Measurements from ENCODE around the gene GPR180.

GPR180 gene

DNA sequence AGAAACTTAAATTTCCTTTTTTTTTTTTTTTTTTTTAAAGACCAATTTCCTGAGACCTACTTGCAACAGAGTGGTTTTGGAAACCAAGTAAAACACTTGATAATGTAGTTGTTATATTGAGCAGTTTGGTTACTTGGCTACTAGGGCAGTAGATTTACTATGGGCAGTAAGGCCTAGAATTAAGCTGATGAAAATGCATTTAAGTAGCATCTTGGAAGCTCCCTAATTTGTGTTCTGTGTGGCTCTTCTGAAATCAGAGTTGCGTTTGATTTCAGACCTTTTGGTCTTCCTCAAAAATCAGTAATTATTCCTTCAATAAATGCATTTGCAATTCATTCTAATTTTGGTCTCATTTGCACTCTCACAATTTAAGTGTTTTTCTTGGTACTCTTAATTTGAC lies 810 bp downstream of the GPR180 start:
- H2BK12ac ChIP-seq (ENCODE audit: low read length), result no peak overlapping the region
- no peak for DNase-seq (ENCODE audit: low spot score)
- no peak overlapping the region for H3K4ac ChIP-seq (ENCODE audit: low read length)
- no peak overlapping the region for H3K27ac ChIP-seq (replicated peaks; ENCODE audit: low read length)
- peaks cover 0 to 5% of the 10 kb centered on the region in 2 donors for H3K4me1 ChIP-seq (ENCODE audit: control insufficient read depth in 2 of 2, insufficient read depth in 1 of 2, low read depth in 1 of 2, low read length in 2 of 2)
- peaks cover 0 to 25% of the 10 kb centered on the region in 2 donors for H3K36me3 ChIP-seq (replicated peaks in 1 of 2; ENCODE audit: control insufficient read depth in 2 of 2, insufficient read depth in 2 of 2, low read length in 2 of 2)
- H3K23ac ChIP-seq (ENCODE audit: low read depth, low read length, poor library complexity), result no peak overlapping the region
- H2AFZ ChIP-seq (ENCODE audit: low read length), result peak overlapping the region; percentile 91
- no peak overlapping the region for H4K8ac ChIP-seq (ENCODE audit: low read depth, low read length)
- no peak overlapping the region for H2AK5ac ChIP-seq (ENCODE audit: low read depth, low read length)
- H2BK120ac ChIP-seq (ENCODE audit: low read depth, low read length), result no peak overlapping the region
- H3K27me3 ChIP-seq (ENCODE audit: control insufficient read depth in 3 of 3, insufficient read depth in 3 of 3, low read depth in 1 of 3, low read length in 3 of 3), result no peaks in the 10 kb centered on the region
- H3K18ac ChIP-seq (ENCODE audit: low read length), result no peak overlapping the region
- WGBS, 2 donors (ENCODE audit: extremely low coverage in 2 of 2, insufficient read length in 2 of 2, insufficient replicate concordance in 1 of 2), result no CpG with 5 or more reads among the region's 1 CpG
- H3K9me3 ChIP-seq (replicated peaks in 1 of 2; ENCODE audit: control insufficient read depth in 2 of 2, insufficient read depth in 1 of 2, low read depth in 1 of 2, low read length in 2 of 2), result peaks cover 5 to 6% of the 10 kb centered on the region in 2 donors
- no peak overlapping the region for H2BK5ac ChIP-seq (ENCODE audit: low read length)
- H3K4me3 ChIP-seq (ENCODE audit: low read length in 2 of 2), result peak overlapping the region in 1 of 2 donors; percentile 83
- no peaks in the 10 kb centered on the region for H3K79me1 ChIP-seq (ENCODE audit: low read depth, low read length)
- H3K14ac ChIP-seq (ENCODE audit: low read length), result no peak overlapping the region
- H3K9ac ChIP-seq (ENCODE audit: low read depth, low read length, poor library complexity), result no peak overlapping the region
- H4K91ac ChIP-seq (ENCODE audit: low read depth, low read length, poor library complexity), result no peak overlapping the region
- no peak overlapping the region for H3K4me2 ChIP-seq (ENCODE audit: insufficient read depth, low read length, poor library complexity, severe bottlenecking)
- no peak overlapping the region for H2BK15ac ChIP-seq (ENCODE audit: low read length)

DNA sequence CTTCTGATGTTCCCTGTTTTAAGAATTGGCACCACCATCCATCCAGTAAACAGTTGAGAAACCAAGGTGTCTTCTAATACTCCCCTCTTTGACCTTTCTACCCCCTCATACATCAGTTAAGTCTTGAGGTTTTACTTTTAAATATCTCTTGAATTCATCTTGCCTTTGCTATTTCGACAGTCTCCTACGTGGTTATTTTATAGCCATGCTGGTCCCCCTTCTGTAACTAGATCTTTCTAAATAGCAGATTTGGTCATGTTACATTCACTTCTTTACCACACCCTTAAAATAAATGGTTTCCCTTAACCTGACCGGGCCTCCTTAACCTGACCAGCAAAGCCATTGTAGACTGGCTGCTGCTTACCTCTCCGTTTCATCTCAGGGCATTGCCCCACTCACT lies 5.4 kb downstream of the GPR180 start:
- H2BK5ac ChIP-seq (ENCODE audit: low read length), result no peak overlapping the region
- H2BK12ac ChIP-seq (ENCODE audit: low read length), result no peak overlapping the region
- H3K4me2 ChIP-seq (ENCODE audit: insufficient read depth, low read length, poor library complexity, severe bottlenecking), result no peak overlapping the region
- peaks cover 0 to 2% of the 10 kb centered on the region in 2 donors for H3K9me3 ChIP-seq (replicated peaks in 1 of 2; ENCODE audit: control insufficient read depth in 2 of 2, insufficient read depth in 1 of 2, low read depth in 1 of 2, low read length in 2 of 2)
- no peaks in the 10 kb centered on the region for H3K27me3 ChIP-seq (ENCODE audit: control insufficient read depth in 3 of 3, insufficient read depth in 3 of 3, low read depth in 1 of 3, low read length in 3 of 3)
- H2AK5ac ChIP-seq (ENCODE audit: low read depth, low read length), result no peak overlapping the region
- no peak overlapping the region for H4K91ac ChIP-seq (ENCODE audit: low read depth, low read length, poor library complexity)
- no peak overlapping the region for H3K18ac ChIP-seq (ENCODE audit: low read length)
- H3K4me1 ChIP-seq (ENCODE audit: control insufficient read depth in 2 of 2, insufficient read depth in 1 of 2, low read depth in 1 of 2, low read length in 2 of 2), result peaks cover 0 to 5% of the 10 kb centered on the region in 2 donors
- H3K14ac ChIP-seq (ENCODE audit: low read length), result no peak overlapping the region
- WGBS, 2 donors (ENCODE audit: extremely low coverage in 2 of 2, insufficient read length in 2 of 2, insufficient replicate concordance in 1 of 2), result no CpG with 5 or more reads among the region's 4 CpGs
- H2AFZ ChIP-seq (ENCODE audit: low read length), result no peak overlapping the region
- no peaks in the 10 kb centered on the region for H3K79me1 ChIP-seq (ENCODE audit: low read depth, low read length)
- H2BK120ac ChIP-seq (ENCODE audit: low read depth, low read length), result no peak overlapping the region
- no peak for DNase-seq (ENCODE audit: low spot score)
- H4K8ac ChIP-seq (ENCODE audit: low read depth, low read length), result no peak overlapping the region
- peaks cover 2 to 71% of the 10 kb centered on the region in 2 donors for H3K36me3 ChIP-seq (replicated peaks in 1 of 2; ENCODE audit: control insufficient read depth in 2 of 2, insufficient read depth in 2 of 2, low read length in 2 of 2)
- H3K23ac ChIP-seq (ENCODE audit: low read depth, low read length, poor library complexity), result no peak overlapping the region
- no peak overlapping the region for H2BK15ac ChIP-seq (ENCODE audit: low read length)
- H3K4me3 ChIP-seq (ENCODE audit: low read length in 2 of 2), result no peak overlapping the region
- no peak overlapping the region for H3K4ac ChIP-seq (ENCODE audit: low read length)
- no peak overlapping the region for H3K9ac ChIP-seq (ENCODE audit: low read depth, low read length, poor library complexity)
- H3K27ac ChIP-seq (replicated peaks; ENCODE audit: low read length), result no peak overlapping the region

DNA sequence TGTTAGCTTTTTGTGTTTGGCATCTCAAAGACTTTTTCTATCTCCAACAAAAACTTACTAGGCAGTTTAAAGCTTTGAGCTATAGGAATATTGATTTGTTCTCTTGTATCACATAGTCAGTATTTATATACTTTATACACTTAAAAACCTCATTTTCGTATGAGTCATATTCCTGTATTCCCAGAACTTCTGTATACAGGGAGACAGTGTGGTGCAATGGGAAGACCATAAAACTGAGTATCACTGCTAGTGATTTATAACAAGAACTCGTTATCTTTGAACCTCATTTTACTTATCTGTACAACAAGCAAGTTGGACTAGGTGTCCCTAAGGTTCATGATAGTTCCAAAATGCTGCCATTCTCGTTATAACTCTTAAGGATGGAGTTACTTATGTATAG lies 6.3 kb downstream of the GPR180 start:
- H3K4me2 ChIP-seq (ENCODE audit: insufficient read depth, low read length, poor library complexity, severe bottlenecking), result no peak overlapping the region
- no peak overlapping the region for H3K18ac ChIP-seq (ENCODE audit: low read length)
- no CpG with 5 or more reads among the region's 3 CpGs for WGBS, 2 donors (ENCODE audit: extremely low coverage in 2 of 2, insufficient read length in 2 of 2, insufficient replicate concordance in 1 of 2)
- H3K14ac ChIP-seq (ENCODE audit: low read length), result no peak overlapping the region
- H2BK5ac ChIP-seq (ENCODE audit: low read length), result no peak overlapping the region
- no peak overlapping the region for H3K27ac ChIP-seq (replicated peaks; ENCODE audit: low read length)
- no peaks in the 10 kb centered on the region for H3K27me3 ChIP-seq (ENCODE audit: control insufficient read depth in 3 of 3, insufficient read depth in 3 of 3, low read depth in 1 of 3, low read length in 3 of 3)
- no peak overlapping the region for H3K23ac ChIP-seq (ENCODE audit: low read depth, low read length, poor library complexity)
- no peak overlapping the region for H3K9ac ChIP-seq (ENCODE audit: low read depth, low read length, poor library complexity)
- no peak overlapping the region for H3K4me3 ChIP-seq (ENCODE audit: low read length in 2 of 2)
- no peaks in the 10 kb centered on the region for H3K79me1 ChIP-seq (ENCODE audit: low read depth, low read length)
- H3K9me3 ChIP-seq (replicated peaks in 1 of 2; ENCODE audit: control insufficient read depth in 2 of 2, insufficient read depth in 1 of 2, low read depth in 1 of 2, low read length in 2 of 2), result peaks cover 0 to 2% of the 10 kb centered on the region in 2 donors
- DNase-seq (ENCODE audit: low spot score), result no peak
- no peak overlapping the region for H2BK12ac ChIP-seq (ENCODE audit: low read length)
- no peak overlapping the region for H2AK5ac ChIP-seq (ENCODE audit: low read depth, low read length)
- no peak overlapping the region for H2BK15ac ChIP-seq (ENCODE audit: low read length)
- H4K8ac ChIP-seq (ENCODE audit: low read depth, low read length), result no peak overlapping the region
- no peak overlapping the region for H4K91ac ChIP-seq (ENCODE audit: low read depth, low read length, poor library complexity)
- H3K36me3 ChIP-seq (replicated peaks in 1 of 2; ENCODE audit: control insufficient read depth in 2 of 2, insufficient read depth in 2 of 2, low read length in 2 of 2), result peaks cover 2 to 79% of the 10 kb centered on the region in 2 donors
- peaks cover 0 to 5% of the 10 kb centered on the region in 2 donors for H3K4me1 ChIP-seq (ENCODE audit: control insufficient read depth in 2 of 2, insufficient read depth in 1 of 2, low read depth in 1 of 2, low read length in 2 of 2)
- H2BK120ac ChIP-seq (ENCODE audit: low read depth, low read length), result no peak overlapping the region
- no peak overlapping the region for H3K4ac ChIP-seq (ENCODE audit: low read length)
- H2AFZ ChIP-seq (ENCODE audit: low read length), result no peak overlapping the region

DNA sequence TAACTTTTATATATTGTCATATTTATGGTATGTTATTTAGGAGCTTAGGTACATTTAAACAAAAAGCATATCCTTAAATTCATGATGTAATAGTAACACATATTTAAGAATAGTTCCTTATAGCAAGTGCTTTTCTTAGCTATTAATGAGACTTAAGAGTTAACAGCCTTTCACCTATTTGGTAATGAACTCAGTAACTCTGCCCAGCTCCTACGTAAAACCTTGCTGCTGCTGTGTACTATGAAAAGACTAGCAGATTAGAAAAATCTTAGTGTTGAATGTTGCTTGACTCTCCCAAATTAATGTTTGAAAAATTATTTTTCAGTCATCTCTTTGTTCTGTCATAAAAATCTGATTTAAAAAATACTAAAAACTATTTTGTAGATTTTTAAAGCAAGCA lies 6.9 kb downstream of the GPR180 start:
- Histone ChIP-seq H3K27ac (replicated peaks; ENCODE audit: low read length) (no peak overlapping the region), H2BK5ac (ENCODE audit: low read length) (no peak overlapping the region), H3K23ac (ENCODE audit: low read depth, low read length, poor library complexity) (no peak overlapping the region), H2BK12ac (ENCODE audit: low read length) (no peak overlapping the region), H3K27me3 (ENCODE audit: control insufficient read depth in 3 of 3, insufficient read depth in 3 of 3, low read depth in 1 of 3, low read length in 3 of 3) (no peaks in the 10 kb centered on the region), H4K91ac (ENCODE audit: low read depth, low read length, poor library complexity) (no peak overlapping the region), H2AFZ (ENCODE audit: low read length) (no peak overlapping the region), H3K9ac (ENCODE audit: low read depth, low read length, poor library complexity) (no peak overlapping the region), H3K18ac (ENCODE audit: low read length) (no peak overlapping the region), H3K4ac (ENCODE audit: low read length) (no peak overlapping the region), H3K14ac (ENCODE audit: low read length) (no peak overlapping the region), H3K4me1 (ENCODE audit: control insufficient read depth in 2 of 2, insufficient read depth in 1 of 2, low read depth in 1 of 2, low read length in 2 of 2) (no peaks in the 10 kb centered on the region), H4K8ac (ENCODE audit: low read depth, low read length) (no peak overlapping the region), H3K4me3 (ENCODE audit: low read length in 2 of 2) (no peak overlapping the region), H3K36me3 (replicated peaks in 1 of 2; ENCODE audit: control insufficient read depth in 2 of 2, insufficient read depth in 2 of 2, low read length in 2 of 2) (peaks cover 2 to 86% of the 10 kb centered on the region in 2 donors), H2BK15ac (ENCODE audit: low read length) (no peak overlapping the region), H3K9me3 (replicated peaks in 1 of 2; ENCODE audit: control insufficient read depth in 2 of 2, insufficient read depth in 1 of 2, low read depth in 1 of 2, low read length in 2 of 2) (peaks cover 0 to 2% of the 10 kb centered on the region in 2 donors), H3K4me2 (ENCODE audit: insufficient read depth, low read length, poor library complexity, severe bottlenecking) (no peak overlapping the region), H3K79me1 (ENCODE audit: low read depth, low read length) (no peaks in the 10 kb centered on the region), H2AK5ac (ENCODE audit: low read depth, low read length) (no peak overlapping the region), H2BK120ac (ENCODE audit: low read depth, low read length) (no peak overlapping the region)
- no peak for DNase-seq (ENCODE audit: low spot score)
- no CpG with 5 or more reads among the region's 1 CpG for WGBS, 2 donors (ENCODE audit: extremely low coverage in 2 of 2, insufficient read length in 2 of 2, insufficient replicate concordance in 1 of 2)

All from neuronal stem cell (in vitro differentiated cells).